ENCODE data around the gene MED13L. TPM values are rescaled to one million over a fixed set of nuclear protein-coding genes. Genes with fewer than 3 reads are reported as not detected.

Gene MED13L
- total RNA-seq, 1 experiment from 2014 or later: 94.1 TPM

- no peak overlapping the region for H3K4me3 ChIP-seq (ENCODE audit: low read depth, low read length, poor library complexity, severe bottlenecking)
- ChIA-PET CTCF (interaction anchor here (0.9 to 1.3 kb wide), 3 partner anchors 50 to 1938 kb away, joined by 3 read pairs; no protein-coding TSS in a partner anchor), POLR2A (ENCODE audit: low non-redundant PET) (no interaction called here)
- no peak overlapping the region for H3K27ac ChIP-seq (ENCODE audit: low read depth, low read length, poor library complexity, severe bottlenecking)
- H3K27me3 ChIP-seq (replicated peaks; ENCODE audit: insufficient read depth, low read depth, low read length, poor library complexity): no peaks in the 10 kb centered on the region
- DNase-seq (ENCODE audit: low spot score): no peak
- no peaks in the 10 kb centered on the region for H3K36me3 ChIP-seq (ENCODE audit: insufficient read depth, low read length, poor library complexity, severe bottlenecking)
- H3K4me1 ChIP-seq (ENCODE audit: insufficient read depth, low read length, poor library complexity, severe bottlenecking): no peaks in the 10 kb centered on the region
- TF ChIP-seq CTCF (conservative IDR thresholded peaks at IDR 0.05; ENCODE audit: low read depth, low read length) (no peak), EZH2 (IDR thresholded peaks at IDR 0.05; ENCODE audit: borderline replicate concordance, low read depth, low read length, poor library complexity, severe bottlenecking) (no peak)
- BruUV-seq (replicated peaks): no TSS peak
- peaks cover 11% of the 10 kb centered on the region for H3K9me3 ChIP-seq (ENCODE audit: low read depth, low read length, poor library complexity, severe bottlenecking)
- intact Hi-C loops (cut with micrococcal nuclease; ENCODE audit: unreplicated experiment): loop anchor here (5.0 kb wide), 1 partner anchor 1936 kb away; no protein-coding TSS in a partner anchor
Observed at GRCh38 chr12:115918763-115919162, 358.7 kb downstream of the MED13L start.

- ChIA-PET POLR2A (ENCODE audit: low non-redundant PET) (no interaction called here), CTCF (no interaction called here)
- H3K4me3 ChIP-seq (ENCODE audit: low read depth, low read length, poor library complexity, severe bottlenecking): no peak overlapping the region
- peak; percentile 27 for DNase-seq (ENCODE audit: low spot score)
- no peak for TF ChIP-seq EZH2 (IDR thresholded peaks at IDR 0.05; ENCODE audit: borderline replicate concordance, low read depth, low read length, poor library complexity, severe bottlenecking)
- peak; percentile 84 for TF ChIP-seq CTCF (conservative IDR thresholded peaks at IDR 0.05; ENCODE audit: low read depth, low read length)
- no TSS peak for BruUV-seq (replicated peaks)
- H3K36me3 ChIP-seq (ENCODE audit: insufficient read depth, low read length, poor library complexity, severe bottlenecking): no peaks in the 10 kb centered on the region
- H3K9me3 ChIP-seq (ENCODE audit: low read depth, low read length, poor library complexity, severe bottlenecking): no peaks in the 10 kb centered on the region
- no peaks in the 10 kb centered on the region for H3K4me1 ChIP-seq (ENCODE audit: insufficient read depth, low read length, poor library complexity, severe bottlenecking)
- H3K27ac ChIP-seq (ENCODE audit: low read depth, low read length, poor library complexity, severe bottlenecking): no peak overlapping the region
- intact Hi-C loops (cut with micrococcal nuclease; ENCODE audit: unreplicated experiment): loop anchor here (2.0 to 5.0 kb wide), 3 partner anchors 1254 to 1935 kb away; no protein-coding TSS in a partner anchor
- H3K27me3 ChIP-seq (replicated peaks; ENCODE audit: insufficient read depth, low read depth, low read length, poor library complexity): no peaks in the 10 kb centered on the region
Observed at GRCh38 chr12:115916910-115917668, 360.4 kb downstream of the MED13L start.

GRCh38 chr12:115914122-115914521 is 363.4 kb downstream of the MED13L start:
- Histone ChIP-seq H3K4me1 (ENCODE audit: insufficient read depth, low read length, poor library complexity, severe bottlenecking) (no peaks in the 10 kb centered on the region), H3K9me3 (ENCODE audit: low read depth, low read length, poor library complexity, severe bottlenecking) (no peaks in the 10 kb centered on the region), H3K36me3 (ENCODE audit: insufficient read depth, low read length, poor library complexity, severe bottlenecking) (no peaks in the 10 kb centered on the region), H3K27me3 (replicated peaks; ENCODE audit: insufficient read depth, low read depth, low read length, poor library complexity) (no peaks in the 10 kb centered on the region), H3K4me3 (ENCODE audit: low read depth, low read length, poor library complexity, severe bottlenecking) (no peak overlapping the region), H3K27ac (ENCODE audit: low read depth, low read length, poor library complexity, severe bottlenecking) (no peak overlapping the region)
- BruUV-seq (replicated peaks): no TSS peak
- intact Hi-C loops (cut with micrococcal nuclease; ENCODE audit: unreplicated experiment): no loop called here
- TF ChIP-seq EZH2 (IDR thresholded peaks at IDR 0.05; ENCODE audit: borderline replicate concordance, low read depth, low read length, poor library complexity, severe bottlenecking) (no peak), CTCF (conservative IDR thresholded peaks at IDR 0.05; ENCODE audit: low read depth, low read length) (no peak)
- ChIA-PET POLR2A (ENCODE audit: low non-redundant PET) (no interaction called here), CTCF (interaction anchor here (0.5 kb wide), 2 partner anchors 1115 to 1250 kb away, joined by 3 to 6 read pairs; no protein-coding TSS in a partner anchor)
- no peak for DNase-seq (ENCODE audit: low spot score)

Data from A673 (cell line).